ENCODE data around the gene FAHD1.

FAHD1 gene

GRCh38 chr16:1816396-1817275 lies 10.4 kb upstream of the FAHD1 start:
- no peak for DNase-seq

DNA sequence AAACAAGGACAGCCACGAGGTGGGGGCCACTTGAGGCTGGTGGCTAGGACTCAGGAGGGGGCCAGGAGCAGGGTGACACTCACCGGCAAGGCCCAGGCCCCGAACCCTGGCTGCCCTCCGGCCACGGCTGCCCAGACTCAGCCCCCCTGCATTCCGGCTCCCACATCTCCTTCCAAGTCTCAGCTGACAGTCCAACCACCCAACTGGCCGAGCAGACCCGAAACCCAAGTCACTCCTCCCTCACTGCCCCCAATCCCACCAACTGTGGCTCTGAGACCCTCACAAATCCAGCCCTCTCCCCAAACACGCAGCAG lies 9.8 kb upstream of the FAHD1 start:
- no peak for DNase-seq

- DNase-seq: no peak
Observed at GRCh38 chr16:1817716-1818115, 9.3 kb upstream of the FAHD1 start.

- no peak for DNase-seq
Observed at GRCh38 chr16:1818204-1818872, 8.7 kb upstream of the FAHD1 start.

DNA sequence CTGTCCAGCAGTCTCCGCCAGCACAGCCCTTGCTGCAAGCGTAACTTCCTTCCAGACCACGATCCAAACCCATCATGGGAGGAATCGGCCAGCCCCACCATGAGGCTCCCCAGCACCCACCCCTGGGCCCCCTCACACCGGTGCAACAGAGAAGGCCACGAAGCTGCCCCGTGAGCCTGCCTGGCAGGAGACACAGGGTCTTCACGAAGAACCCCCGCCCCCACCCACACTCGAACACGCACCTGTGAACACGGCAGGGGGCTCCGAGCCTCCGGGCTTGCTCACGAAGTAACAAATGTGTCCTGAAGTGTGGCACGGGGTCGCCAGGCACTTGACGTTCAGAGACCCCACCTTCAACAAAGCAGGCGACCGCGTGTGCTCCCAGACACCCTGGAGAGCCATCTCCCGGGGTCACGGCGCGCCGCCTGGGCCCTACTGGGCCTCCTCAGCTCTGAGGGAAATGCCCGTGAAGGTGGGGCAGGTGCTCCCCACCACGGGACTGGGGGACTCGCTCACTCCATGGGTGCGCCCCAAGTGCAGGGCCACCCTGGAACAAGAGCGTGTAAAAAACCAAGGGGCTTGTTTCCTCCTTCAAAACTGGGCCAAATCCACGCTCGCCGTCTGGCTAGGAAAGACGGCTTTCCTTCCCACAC lies 8.0 kb upstream of the FAHD1 start:
- no peak for DNase-seq

DNA sequence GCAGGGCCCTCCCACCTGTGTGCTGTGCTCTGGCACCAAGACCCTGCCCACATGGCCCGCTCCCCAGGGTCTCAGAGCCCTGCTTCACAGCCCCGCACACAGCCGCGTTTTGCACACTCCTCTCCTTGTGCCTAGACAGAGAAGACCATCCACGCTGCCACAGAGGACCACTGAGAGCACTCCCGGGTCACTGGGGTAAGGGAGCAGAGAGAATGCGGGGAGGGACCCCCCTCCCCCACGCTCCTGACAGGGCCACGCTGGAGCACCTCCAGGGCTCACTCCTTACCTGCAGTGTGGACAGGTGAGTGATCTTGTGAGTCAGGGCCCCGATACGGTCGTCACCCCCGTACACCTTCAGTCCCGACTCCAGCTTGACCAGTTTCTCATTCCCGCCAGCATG lies 7.4 kb upstream of the FAHD1 start:
- DNase-seq: no peak

DNA sequence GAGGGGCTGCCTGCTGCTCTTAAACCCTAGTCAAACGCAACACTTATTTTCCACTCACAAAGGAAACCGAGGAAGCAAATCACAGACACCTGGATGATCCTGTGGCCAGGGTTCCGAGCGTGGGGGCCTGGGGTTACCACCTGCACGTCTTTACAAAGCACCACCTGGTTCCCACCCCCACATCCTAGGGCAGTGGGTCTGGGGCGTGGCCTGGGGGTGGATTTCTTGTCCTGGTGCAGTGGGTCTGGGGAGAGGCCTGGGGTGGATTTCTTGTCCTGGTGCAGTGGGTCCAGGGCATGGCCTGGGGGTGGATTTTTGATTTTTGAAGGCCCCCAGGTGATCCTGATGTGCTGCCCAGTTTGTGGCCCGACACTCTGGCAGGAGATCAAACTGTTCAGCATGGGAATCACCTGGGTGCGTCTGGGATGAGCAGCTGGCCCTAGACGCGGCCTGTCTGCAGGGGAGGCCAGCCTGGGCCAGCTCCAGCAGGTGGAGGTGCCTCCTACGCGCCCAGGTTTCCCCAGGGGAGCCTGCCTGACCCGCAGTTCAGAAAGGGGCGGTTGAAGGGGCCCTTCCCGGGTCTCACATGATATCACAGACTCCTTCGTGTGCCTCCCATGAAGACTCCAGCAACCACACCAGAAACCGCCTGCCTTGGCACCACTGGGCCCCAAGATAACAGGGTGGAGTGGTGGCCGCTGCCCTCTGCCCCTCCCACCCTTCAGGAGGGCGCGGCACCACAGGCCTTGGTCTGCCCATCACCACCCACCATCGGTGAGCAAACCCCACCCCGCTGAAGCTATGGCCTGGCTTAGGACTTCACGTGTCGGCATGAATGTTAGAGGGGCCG lies 6.7 kb upstream of the FAHD1 start:
- DNase-seq: no peak

DNA sequence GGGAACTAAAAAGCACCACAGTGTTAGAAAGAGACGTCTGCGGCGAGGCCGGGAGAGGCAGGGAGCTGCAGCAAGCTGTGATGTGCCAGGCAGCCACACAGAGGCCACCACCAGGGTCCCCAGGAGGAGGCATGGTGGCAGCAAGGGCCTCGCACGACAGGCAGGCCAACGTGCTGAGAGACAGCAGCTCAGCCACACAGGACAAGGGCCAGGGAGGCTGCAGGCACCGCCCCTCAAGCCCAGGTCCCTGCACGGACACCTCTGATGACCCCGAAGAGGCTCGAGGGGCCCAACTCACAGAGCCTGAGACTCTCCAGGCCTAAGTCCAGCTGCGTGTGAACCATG lies 6.1 kb upstream of the FAHD1 start:
- no peak for DNase-seq

GRCh38 chr16:1821861-1822611 lies 5.0 kb upstream of the FAHD1 start:
- no peak for DNase-seq

- DNase-seq: no peak
Observed at GRCh38 chr16:1822801-1823200, 4.2 kb upstream of the FAHD1 start.

DNA sequence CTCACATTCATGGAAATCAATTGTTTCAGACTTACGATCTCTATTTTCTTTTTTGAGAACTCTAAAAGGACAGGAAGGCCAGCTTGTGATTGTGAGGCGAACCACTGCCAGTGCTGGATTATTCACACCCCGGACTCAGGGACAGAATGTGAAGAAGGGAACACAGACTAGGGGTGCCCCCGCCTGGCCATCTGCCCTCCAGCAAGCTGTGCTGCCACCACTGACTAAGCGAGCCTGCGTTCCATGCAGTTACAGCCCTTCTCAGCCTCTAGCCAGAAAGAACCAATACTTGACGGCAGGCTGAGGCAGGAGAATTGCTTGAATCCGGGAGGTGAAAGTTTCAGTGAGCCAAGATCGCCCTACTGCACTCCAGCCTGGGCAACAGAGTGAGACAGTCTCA lies 3.2 kb upstream of the FAHD1 start:
- peak in 17 of 51 donors; percentile 1 to 49 (median 17) for DNase-seq

- DNase-seq: no peak
Observed at GRCh38 chr16:1825381-1825863, 1.6 kb upstream of the FAHD1 start.

DNA sequence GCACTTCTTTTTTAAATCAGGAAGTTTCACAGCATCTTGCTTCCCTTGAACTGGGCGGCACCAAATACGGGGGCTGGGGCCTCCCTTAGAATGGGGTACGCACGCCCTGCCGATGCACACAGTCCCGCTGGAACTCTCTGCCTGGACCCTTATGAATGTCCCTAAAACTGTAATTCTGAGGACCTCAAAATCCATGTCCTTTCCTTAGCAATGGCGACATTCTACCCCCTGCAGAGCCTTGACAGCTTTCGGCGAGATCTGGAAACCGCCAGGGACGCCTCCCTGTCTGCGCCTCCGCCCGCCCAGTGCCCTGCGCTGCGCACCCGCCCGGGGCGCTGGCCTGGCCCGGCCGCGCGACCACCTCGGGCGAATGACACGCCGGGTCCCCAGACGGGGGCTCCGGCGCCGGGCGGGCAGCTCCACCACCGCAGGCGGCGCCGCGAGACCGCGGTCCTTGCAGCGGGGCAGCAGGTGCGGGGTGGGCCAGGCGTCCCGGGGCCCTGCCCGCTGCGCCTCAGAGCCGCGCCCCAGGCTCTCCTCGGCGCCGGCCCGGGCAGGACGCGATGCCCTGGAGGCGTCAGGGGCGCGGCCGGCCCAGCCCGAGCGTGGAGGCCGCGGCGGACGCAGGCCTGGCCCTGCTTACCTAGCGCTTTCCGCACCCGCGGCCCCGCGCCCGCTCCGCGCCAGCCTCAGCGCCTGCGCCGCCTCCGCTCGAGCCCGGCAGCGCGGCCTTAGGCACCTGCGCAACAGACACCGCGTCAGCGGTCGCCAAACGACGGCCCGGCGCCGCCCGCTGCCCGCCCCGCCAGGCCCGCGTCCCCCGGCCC lies 929 bp upstream of the FAHD1 start:
- DNase-seq: peak in 8 of 51 donors; percentile 22 to 81 (median 62)

GRCh38 chr16:1828645-1829410 lies 1.8 kb downstream of the FAHD1 start:
- no peak for DNase-seq

DNA sequence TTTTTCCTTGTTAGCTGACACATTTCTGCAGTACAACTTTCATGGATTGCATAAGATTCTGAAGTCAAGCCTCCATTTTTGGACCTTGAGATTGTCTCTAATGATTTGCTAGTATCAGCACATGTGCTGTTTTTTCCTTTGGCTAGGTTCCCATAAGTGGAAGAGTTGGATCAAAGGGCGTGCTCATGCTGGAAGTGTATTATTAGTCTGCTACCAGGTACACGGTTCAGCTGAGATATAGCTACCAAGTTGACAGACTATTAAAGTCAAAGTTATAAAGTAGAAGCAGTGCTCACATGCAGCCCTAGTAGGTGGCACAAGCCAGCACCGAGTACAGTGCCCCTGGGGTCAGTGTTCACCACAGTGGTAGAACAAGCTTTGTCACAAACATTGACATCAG lies 3.2 kb downstream of the FAHD1 start:
- DNase-seq: no peak

DNA sequence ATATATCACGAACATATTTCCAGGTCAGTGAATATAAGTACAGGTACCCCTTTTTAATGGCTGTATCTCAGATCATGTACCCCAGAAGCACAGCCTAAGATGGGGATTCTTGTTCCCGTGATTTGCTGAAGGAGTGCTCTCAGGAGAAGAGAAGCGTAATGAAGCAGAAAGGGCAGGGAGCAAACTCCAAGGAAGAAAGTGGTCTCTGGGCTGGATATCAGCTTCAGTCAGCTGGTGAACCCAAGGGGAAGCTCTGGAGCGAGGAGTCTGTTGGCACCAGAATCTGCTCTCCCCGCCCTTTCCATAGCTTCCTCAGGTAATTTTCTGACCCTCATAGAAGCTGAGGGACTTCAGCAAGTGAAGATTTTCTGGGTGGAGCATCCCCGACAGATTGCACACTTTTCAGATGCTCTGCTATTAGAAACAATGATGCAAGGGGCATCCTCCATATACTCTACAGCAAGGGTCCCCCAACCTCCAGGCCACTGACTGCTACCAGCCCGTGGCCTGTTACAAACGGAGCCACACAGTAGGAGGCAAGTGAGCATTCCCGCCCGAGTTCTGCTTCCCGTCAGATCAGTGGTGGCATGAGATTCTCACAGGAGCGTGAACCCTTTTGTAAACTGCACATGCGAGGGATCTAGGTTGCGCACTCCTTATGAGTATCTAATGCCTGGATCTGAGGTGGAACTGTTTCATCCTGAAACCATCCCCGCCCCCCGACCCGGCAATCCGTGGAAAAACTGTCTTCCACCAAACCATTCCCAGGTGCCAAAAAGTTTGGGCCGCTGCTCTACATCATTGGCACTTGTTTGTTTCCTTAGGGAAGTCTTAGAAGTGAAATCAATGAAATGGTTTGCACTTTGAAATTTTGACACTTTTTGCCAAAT lies 4.4 kb downstream of the FAHD1 start:
- DNase-seq: no peak

- no peak for DNase-seq
Observed at GRCh38 chr16:1832838-1833454, 5.9 kb downstream of the FAHD1 start.

- no peak for DNase-seq
Observed at GRCh38 chr16:1834096-1834495, 7.1 kb downstream of the FAHD1 start.

All from hypothalamus (tissue), 51 donors.